ENCODE data around the gene TBX2.

DNA sequence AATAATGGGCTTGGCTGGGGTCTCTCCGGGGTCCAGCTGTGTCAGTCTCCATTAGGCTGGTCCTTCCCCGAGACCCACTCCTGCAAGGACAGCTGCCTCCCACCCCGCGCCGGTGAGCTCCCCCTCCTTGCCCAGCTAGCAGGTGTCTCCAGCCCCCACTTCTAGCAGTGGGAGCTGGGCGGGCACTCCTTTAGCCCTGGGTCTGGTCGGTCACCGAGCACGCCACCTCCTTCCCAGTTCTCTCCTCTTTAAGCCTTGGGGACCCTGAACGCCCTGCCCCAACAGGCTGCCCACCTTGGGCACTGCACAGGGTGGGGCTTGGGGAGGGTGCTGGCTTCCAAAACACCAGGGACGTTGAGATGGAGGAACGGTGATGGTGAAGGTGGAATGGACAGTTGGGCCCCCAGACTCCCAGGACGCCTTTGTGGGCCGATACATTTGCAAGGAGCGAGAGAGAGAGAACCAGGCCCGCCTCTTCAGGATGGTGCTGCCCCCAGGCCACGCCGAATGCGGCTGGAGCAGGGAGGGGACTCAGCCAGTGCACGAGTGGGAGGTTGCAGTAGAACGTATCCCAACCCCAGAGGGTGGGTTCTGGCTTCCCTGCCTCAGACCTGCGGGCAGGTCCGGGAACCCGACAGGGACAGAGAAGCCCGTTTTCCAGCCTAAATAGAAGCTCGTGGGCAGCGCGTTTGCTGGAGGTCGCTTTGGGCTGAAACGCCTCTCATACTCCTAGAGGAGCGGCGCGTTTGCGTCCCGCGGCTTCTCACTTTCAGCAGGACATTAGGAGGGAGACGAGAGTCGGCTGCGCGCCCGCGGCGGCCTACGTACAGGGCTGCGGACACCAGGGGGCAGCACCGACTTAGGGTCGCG is 10.7 kb downstream of the TBX2 start:
- TF ChIP-seq, protein P1, sequence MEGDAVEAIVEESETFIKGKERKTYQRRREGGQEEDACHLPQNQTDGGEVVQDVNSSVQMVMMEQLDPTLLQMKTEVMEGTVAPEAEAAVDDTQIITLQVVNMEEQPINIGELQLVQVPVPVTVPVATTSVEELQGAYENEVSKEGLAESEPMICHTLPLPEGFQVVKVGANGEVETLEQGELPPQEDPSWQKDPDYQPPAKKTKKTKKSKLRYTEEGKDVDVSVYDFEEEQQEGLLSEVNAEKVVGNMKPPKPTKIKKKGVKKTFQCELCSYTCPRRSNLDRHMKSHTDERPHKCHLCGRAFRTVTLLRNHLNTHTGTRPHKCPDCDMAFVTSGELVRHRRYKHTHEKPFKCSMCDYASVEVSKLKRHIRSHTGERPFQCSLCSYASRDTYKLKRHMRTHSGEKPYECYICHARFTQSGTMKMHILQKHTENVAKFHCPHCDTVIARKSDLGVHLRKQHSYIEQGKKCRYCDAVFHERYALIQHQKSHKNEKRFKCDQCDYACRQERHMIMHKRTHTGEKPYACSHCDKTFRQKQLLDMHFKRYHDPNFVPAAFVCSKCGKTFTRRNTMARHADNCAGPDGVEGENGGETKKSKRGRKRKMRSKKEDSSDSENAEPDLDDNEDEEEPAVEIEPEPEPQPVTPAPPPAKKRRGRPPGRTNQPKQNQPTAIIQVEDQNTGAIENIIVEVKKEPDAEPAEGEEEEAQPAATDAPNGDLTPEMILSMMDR (IDR thresholded peaks at IDR 0.05) = peak; percentile 52 to 80 (median 74)
- TF ChIP-seq POLR2A (IDR thresholded peaks at IDR 0.05) = no peak
